Neural progenitor cell (in vitro differentiated cells): Measurements from ENCODE around the gene MYCBPAP. TPM values are rescaled to one million over a fixed set of nuclear protein-coding genes. Genes with fewer than 3 reads are reported as not detected.
A peak's percentile ranks its signal among the peaks of the same experiment; 100 is the strongest.
"Not testable (repeated sequence)": the region's sequence is repeated elsewhere in the genome, so short reads cannot be mapped to it uniquely, and the experiment has no call there.

Source experiments
- DNase-seq: peaks from one replicate; pipeline ENCODE4 v3.0.0-alpha.2; 2016; ENCODE audit warnings: low spot score
- H2AFZ ChIP-seq: fragments of 200-600 bp; sonication (generic); replicated peaks from 2 replicates; pipeline ENCODE4 v1.6.1; 2016; ENCODE audit warnings: antibody characterized with exemption
- H3F3A ChIP-seq: fragments of 200-600 bp; sonication (generic); 2 replicates; pipeline ENCODE4 v1.6.1; 2016; ENCODE audit warnings: antibody characterized with exemption, low read depth
- H3K27ac ChIP-seq: fragments of 200-600 bp; sonication (generic); 2 replicates; pipeline ENCODE4 v1.5.1; 2016; ENCODE audit warnings: mild to moderate bottlenecking
- H3K27me3 ChIP-seq: fragments of 200-600 bp; sonication (generic); 2 replicates; pipeline ENCODE4 v1.6.1; 2016; ENCODE audit warnings: mild to moderate bottlenecking, moderate library complexity
- H3K36me3 ChIP-seq: fragments of 200-600 bp; sonication (generic); 2 replicates; pipeline ENCODE4 v1.5.1; 2016
- H3K4me1 ChIP-seq: fragments of 200-600 bp; sonication (generic); 2 replicates; pipeline ENCODE4 v1.6.1; 2016; ENCODE audit warnings: mixed run types
- H3K4me2 ChIP-seq: fragments of 200-600 bp; sonication (generic); 2 replicates; pipeline ENCODE4 v1.6.1; 2016
- H3K4me3 ChIP-seq: fragments of 200-600 bp; sonication (generic); 2 replicates; pipeline ENCODE4 v1.5.1; 2016
- H3K79me2 ChIP-seq: fragments of 200-600 bp; sonication (generic); 2 replicates; pipeline ENCODE4 v1.6.1; 2016; ENCODE audit warnings: low read depth
- H3K9ac ChIP-seq: fragments of 200-600 bp; sonication (generic); 2 replicates; pipeline ENCODE4 v1.6.1; 2016
- H3K9me3 ChIP-seq: fragments of 200-600 bp; sonication (generic); 2 replicates; pipeline ENCODE4 v1.5.1; 2016; ENCODE audit warnings: low read depth
- H4K20me1 ChIP-seq: fragments of 200-600 bp; sonication (generic); 2 replicates; pipeline ENCODE4 v1.6.1; 2016; ENCODE audit warnings: low read depth
- H3K27ac Mint-ChIP-seq: 3 replicates; pipeline ENCODE4 v1.8.0; 2021; ENCODE audit warnings: mixed read lengths
- H3K27me3 Mint-ChIP-seq: 2 replicates; pipeline ENCODE4 v1.8.0; 2022; ENCODE audit warnings: low read depth, mild to moderate bottlenecking, inconsistent platforms, moderate library complexity, mixed read lengths; ENCODE audit not compliant: insufficient read depth
- H3K36me3 Mint-ChIP-seq: 3 replicates; pipeline ENCODE4 v1.8.0; 2021; ENCODE audit warnings: mixed read lengths
- H3K4me1 Mint-ChIP-seq: 3 replicates; pipeline ENCODE4 v1.8.0; 2021; ENCODE audit warnings: mixed read lengths
- H3K4me3 Mint-ChIP-seq: 3 replicates; pipeline ENCODE4 v1.8.0; 2021; ENCODE audit warnings: mild to moderate bottlenecking, moderate library complexity, mixed read lengths
- H3K9me3 Mint-ChIP-seq: 3 replicates; pipeline ENCODE4 v1.8.0; 2020; ENCODE audit warnings: mixed read lengths
- EZH2 ChIP-seq: fragments of 200-600 bp; sonication (generic); IDR thresholded peaks from 2 replicates; pipeline ENCODE4 v1.6.1; 2017; ENCODE audit warnings: antibody characterized with exemption, mild to moderate bottlenecking, moderate library complexity
- EZH2phosphoT487 ChIP-seq: fragments of 200-600 bp; sonication (generic); IDR thresholded peaks from 2 replicates; pipeline ENCODE4 v1.6.1; 2017; ENCODE audit warnings: antibody characterized with exemption
- total RNA-seq: library from RNA; depleted of rRNA; stranded (reverse); fragments of >200 nt; gene quantifications from 2 replicates; pipeline ENCODE4 v1.2.3, GENCODE V29; 2015; ENCODE audit warnings: low replicate concordance
- TF ChIP-seq, protein P1 (sequence below): fragments of 200-600 bp; sonication (generic); IDR thresholded peaks from 2 replicates; pipeline ENCODE4 v1.5.1; 2017; ENCODE audit warnings: antibody characterized with exemption, mild to moderate bottlenecking

Gene MYCBPAP
- total RNA-seq, 1 donor from 2014 or later = 3.5 TPM

DNA sequence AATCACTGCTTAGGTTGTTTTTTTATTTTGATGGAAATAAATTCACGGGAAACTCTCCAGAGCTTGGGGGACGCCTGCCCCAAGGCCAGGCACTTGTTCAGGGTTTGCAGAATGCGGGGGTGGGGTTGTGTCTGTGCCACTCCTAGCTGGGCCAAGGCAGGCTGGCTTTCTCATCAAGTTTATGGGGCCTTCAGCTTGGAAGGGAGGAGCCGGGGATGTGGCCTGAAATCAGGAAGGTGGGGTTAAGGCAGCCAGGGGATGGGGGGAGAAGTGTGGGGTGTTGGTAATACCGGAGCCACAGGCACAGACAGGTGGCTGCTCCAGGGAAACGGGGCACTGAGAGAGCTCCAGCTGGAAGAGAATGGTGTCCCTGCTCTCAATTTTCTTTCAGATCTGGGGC, 37.8 kb upstream of the MYCBPAP start:
- TF ChIP-seq, protein P1, sequence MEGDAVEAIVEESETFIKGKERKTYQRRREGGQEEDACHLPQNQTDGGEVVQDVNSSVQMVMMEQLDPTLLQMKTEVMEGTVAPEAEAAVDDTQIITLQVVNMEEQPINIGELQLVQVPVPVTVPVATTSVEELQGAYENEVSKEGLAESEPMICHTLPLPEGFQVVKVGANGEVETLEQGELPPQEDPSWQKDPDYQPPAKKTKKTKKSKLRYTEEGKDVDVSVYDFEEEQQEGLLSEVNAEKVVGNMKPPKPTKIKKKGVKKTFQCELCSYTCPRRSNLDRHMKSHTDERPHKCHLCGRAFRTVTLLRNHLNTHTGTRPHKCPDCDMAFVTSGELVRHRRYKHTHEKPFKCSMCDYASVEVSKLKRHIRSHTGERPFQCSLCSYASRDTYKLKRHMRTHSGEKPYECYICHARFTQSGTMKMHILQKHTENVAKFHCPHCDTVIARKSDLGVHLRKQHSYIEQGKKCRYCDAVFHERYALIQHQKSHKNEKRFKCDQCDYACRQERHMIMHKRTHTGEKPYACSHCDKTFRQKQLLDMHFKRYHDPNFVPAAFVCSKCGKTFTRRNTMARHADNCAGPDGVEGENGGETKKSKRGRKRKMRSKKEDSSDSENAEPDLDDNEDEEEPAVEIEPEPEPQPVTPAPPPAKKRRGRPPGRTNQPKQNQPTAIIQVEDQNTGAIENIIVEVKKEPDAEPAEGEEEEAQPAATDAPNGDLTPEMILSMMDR = no peak
- TF ChIP-seq EZH2phosphoT487 (no peak), EZH2 (no peak)
- Histone ChIP-seq H3K4me3 (no peak overlapping the region), H3K9me3 (no peaks in the 10 kb centered on the region), H3K36me3 (no peaks in the 10 kb centered on the region), H2AFZ (no peak overlapping the region), H3F3A (no peaks in the 10 kb centered on the region), H4K20me1 (peaks cover 5% of the 10 kb centered on the region), H3K27me3 (peaks cover 79% of the 10 kb centered on the region), H3K4me2 (no peak overlapping the region), H3K27ac (no peak overlapping the region), H3K9ac (no peak overlapping the region), H3K79me2 (no peaks in the 10 kb centered on the region), H3K4me1 (peaks cover 10% of the 10 kb centered on the region)
- H3K4me3 Mint-ChIP-seq = no peak overlapping the region
- DNase-seq = no peak
- peaks cover 45% of the 10 kb centered on the region for H3K27me3 Mint-ChIP-seq
- no peak overlapping the region for H3K27ac Mint-ChIP-seq
- H3K4me1 Mint-ChIP-seq = peaks cover 15% of the 10 kb centered on the region
- H3K9me3 Mint-ChIP-seq = no peaks in the 10 kb centered on the region
- no peaks in the 10 kb centered on the region for H3K36me3 Mint-ChIP-seq

DNA sequence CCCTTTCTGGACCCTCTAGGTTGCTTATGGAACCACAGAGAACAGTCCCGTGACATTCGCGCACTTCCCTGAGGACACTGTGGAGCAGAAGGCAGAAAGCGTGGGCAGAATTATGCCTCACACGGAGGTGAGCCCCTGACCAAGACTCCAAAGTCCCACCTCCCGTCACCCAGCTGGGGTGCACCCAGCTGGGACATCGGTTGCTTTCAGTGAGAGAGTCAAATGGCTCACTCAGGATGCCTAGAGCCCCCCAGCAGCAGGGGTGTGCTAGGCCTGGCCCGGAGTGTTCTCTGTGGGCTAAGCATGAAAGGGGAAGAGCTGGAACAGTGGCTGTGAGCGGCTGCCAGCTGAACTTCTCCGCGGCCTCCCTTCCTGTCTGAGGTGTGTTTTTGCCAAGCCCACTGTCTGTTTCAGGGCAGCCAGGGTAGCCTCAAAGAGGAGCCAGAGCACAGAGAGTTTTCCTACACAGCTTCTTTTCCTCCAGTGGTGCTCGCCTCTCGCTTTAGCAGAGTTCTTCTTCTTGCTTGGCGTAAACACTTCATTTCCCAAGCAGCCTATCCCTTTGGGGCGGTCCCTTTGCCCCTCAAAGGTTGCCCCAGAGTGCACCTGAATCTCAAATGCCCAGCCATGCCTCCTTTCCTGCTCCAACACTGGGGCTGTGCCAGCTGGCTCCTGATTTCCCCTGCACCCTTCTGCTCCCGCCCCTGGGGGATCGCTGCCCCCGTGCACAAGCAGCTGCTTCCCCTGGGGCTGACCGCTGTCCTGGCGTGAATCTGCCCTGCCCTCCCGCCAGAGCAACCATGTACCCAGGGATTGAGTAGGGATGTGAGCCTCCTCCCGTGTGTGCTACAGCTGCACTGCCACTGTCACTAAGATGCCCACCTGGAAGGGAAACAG, 37.0 kb upstream of the MYCBPAP start:
- Histone ChIP-seq H3K4me2 (no peak overlapping the region), H3K9ac (no peak overlapping the region), H3K79me2 (no peaks in the 10 kb centered on the region), H4K20me1 (peaks cover 5% of the 10 kb centered on the region), H3K9me3 (no peaks in the 10 kb centered on the region), H3K27ac (no peak overlapping the region), H3K4me1 (peaks cover 10% of the 10 kb centered on the region), H2AFZ (no peak overlapping the region), H3K4me3 (no peak overlapping the region), H3K27me3 (peaks cover 87% of the 10 kb centered on the region), H3K36me3 (no peaks in the 10 kb centered on the region), H3F3A (no peaks in the 10 kb centered on the region)
- no peak overlapping the region for H3K27ac Mint-ChIP-seq
- peaks cover 44% of the 10 kb centered on the region for H3K27me3 Mint-ChIP-seq
- no peak for TF ChIP-seq EZH2phosphoT487
- no peaks in the 10 kb centered on the region for H3K9me3 Mint-ChIP-seq
- no peak overlapping the region for H3K4me3 Mint-ChIP-seq
- peaks cover 15% of the 10 kb centered on the region for H3K4me1 Mint-ChIP-seq
- H3K36me3 Mint-ChIP-seq = no peaks in the 10 kb centered on the region
- DNase-seq = no peak

DNA sequence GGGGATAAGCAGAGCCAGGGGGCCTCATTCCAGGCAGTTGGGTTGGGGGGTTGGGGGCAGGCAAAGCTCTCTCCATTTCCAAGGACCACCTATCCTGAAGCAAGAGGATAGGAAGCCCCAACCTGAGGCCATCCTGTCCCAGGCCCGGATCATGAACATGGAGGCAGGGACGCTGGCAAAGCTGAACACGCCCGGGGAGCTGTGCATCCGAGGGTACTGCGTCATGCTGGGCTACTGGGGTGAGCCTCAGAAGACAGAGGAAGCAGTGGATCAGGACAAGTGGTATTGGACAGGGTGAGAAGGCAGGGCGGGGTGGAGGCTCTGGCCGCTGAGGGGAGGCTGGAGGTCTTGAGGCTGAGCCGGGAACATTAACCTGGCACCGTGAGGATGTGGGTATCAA, 36.0 kb upstream of the MYCBPAP start:
- H3K4me2 ChIP-seq = no peak overlapping the region
- no peak overlapping the region for H3K9ac ChIP-seq
- no peak overlapping the region for H3K27ac ChIP-seq
- no peaks in the 10 kb centered on the region for H3K36me3 Mint-ChIP-seq
- H3K36me3 ChIP-seq = no peaks in the 10 kb centered on the region
- no peaks in the 10 kb centered on the region for H3K9me3 Mint-ChIP-seq
- peaks cover 10% of the 10 kb centered on the region for H3K4me1 ChIP-seq
- H3K4me3 ChIP-seq = no peak overlapping the region
- no peaks in the 10 kb centered on the region for H3K79me2 ChIP-seq
- DNase-seq = no peak
- H2AFZ ChIP-seq = no peak overlapping the region
- H3F3A ChIP-seq = peaks cover 10% of the 10 kb centered on the region
- no peak overlapping the region for H3K4me3 Mint-ChIP-seq
- no peaks in the 10 kb centered on the region for H3K9me3 ChIP-seq
- H4K20me1 ChIP-seq = peaks cover 5% of the 10 kb centered on the region
- H3K4me1 Mint-ChIP-seq = peaks cover 15% of the 10 kb centered on the region
- no peak for TF ChIP-seq EZH2phosphoT487
- no peak for TF ChIP-seq EZH2
- TF ChIP-seq, protein P1 = no peak
- H3K27me3 Mint-ChIP-seq = peaks cover 47% of the 10 kb centered on the region
- H3K27ac Mint-ChIP-seq = peak overlapping the region; percentile 33
- peaks cover 87% of the 10 kb centered on the region for H3K27me3 ChIP-seq

DNA sequence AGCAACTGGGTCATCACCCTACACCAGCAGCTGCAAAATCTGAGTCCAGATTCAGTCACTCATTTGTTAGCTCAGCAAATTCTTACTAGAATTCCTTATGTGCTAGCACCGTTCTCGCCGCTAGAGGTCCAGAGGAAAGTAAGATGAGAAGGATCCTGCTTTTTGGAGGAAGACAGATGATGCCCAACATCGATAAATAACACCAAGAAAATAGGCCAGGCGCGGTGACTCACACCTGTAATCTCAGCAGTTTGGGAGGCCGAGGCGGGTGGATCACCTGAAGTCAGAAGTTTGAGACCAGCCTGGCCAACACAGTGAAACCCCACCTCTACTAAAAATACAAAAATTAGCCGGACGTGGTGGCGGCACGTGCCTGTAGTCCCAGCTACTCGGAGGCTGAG, 35.5 kb upstream of the MYCBPAP start:
- not testable (repeated sequence) for H3K9me3 ChIP-seq, H3K9me3 Mint-ChIP-seq, H3K36me3 Mint-ChIP-seq, H3K9ac ChIP-seq, H3K4me2 ChIP-seq, H3K36me3 ChIP-seq, H3K27ac ChIP-seq, H3K4me3 ChIP-seq, H3K4me1 ChIP-seq, H3K79me2 ChIP-seq, H3K27ac Mint-ChIP-seq, H4K20me1 ChIP-seq, H3K4me3 Mint-ChIP-seq, H2AFZ ChIP-seq
- peaks cover 12% of the 10 kb centered on the region for H3K4me1 Mint-ChIP-seq
- Histone ChIP-seq H3K27me3 (peaks cover 87% of the 10 kb centered on the region), H3F3A (peaks cover 15% of the 10 kb centered on the region)
- TF ChIP-seq, protein P1 = peak; percentile 47
- peaks cover 43% of the 10 kb centered on the region for H3K27me3 Mint-ChIP-seq
- peak; percentile 38 for DNase-seq
